Measurements from ENCODE around the gene SRP9. TPM values are rescaled to one million over a fixed set of nuclear protein-coding genes. Genes with fewer than 3 reads are reported as not detected.
"Not testable (repeated sequence)": the region's sequence is repeated elsewhere in the genome, so short reads cannot be mapped to it uniquely, and the experiment has no call there.

The SRP9 gene
- total and polyA plus RNA-seq, 2 experiments from 2014 or later: 640 to 728 TPM

DNA sequence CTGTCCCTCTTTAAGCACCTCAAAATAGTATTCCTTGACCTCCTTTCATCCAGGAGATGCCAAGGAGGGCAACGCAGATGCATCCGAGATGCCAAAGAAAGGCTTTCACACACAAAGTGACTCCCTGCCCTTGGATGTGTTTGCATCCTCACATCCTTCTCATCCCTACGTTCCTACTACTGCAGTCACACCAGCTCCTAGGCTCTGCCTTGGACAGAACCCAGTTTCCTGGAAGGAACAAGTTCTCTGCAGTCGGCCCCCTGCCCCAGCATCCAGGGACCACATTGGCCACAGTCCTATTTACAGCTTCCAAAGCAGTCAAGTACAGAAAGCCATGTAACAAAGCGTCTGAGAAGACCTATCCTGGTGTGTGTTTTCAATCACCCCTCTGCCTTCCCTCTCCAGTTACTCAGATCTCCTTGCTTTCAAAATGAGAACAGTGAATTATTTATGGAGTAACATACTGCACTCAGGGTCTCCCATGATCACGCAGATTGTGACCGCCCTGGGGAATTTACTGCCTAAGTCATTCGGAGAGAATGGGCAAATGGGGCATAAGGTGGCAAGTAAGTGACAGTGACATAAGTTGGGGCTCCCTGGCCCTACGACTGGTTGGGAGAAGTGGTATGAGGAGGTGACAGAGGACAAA, 21.8 kb upstream of the SRP9 start (continued):
- TF ChIP-seq, protein P1, sequence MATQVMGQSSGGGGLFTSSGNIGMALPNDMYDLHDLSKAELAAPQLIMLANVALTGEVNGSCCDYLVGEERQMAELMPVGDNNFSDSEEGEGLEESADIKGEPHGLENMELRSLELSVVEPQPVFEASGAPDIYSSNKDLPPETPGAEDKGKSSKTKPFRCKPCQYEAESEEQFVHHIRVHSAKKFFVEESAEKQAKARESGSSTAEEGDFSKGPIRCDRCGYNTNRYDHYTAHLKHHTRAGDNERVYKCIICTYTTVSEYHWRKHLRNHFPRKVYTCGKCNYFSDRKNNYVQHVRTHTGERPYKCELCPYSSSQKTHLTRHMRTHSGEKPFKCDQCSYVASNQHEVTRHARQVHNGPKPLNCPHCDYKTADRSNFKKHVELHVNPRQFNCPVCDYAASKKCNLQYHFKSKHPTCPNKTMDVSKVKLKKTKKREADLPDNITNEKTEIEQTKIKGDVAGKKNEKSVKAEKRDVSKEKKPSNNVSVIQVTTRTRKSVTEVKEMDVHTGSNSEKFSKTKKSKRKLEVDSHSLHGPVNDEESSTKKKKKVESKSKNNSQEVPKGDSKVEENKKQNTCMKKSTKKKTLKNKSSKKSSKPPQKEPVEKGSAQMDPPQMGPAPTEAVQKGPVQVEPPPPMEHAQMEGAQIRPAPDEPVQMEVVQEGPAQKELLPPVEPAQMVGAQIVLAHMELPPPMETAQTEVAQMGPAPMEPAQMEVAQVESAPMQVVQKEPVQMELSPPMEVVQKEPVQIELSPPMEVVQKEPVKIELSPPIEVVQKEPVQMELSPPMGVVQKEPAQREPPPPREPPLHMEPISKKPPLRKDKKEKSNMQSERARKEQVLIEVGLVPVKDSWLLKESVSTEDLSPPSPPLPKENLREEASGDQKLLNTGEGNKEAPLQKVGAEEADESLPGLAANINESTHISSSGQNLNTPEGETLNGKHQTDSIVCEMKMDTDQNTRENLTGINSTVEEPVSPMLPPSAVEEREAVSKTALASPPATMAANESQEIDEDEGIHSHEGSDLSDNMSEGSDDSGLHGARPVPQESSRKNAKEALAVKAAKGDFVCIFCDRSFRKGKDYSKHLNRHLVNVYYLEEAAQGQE (IDR thresholded peaks at IDR 0.05; ENCODE audit: unreplicated experiment): no peak

DNA sequence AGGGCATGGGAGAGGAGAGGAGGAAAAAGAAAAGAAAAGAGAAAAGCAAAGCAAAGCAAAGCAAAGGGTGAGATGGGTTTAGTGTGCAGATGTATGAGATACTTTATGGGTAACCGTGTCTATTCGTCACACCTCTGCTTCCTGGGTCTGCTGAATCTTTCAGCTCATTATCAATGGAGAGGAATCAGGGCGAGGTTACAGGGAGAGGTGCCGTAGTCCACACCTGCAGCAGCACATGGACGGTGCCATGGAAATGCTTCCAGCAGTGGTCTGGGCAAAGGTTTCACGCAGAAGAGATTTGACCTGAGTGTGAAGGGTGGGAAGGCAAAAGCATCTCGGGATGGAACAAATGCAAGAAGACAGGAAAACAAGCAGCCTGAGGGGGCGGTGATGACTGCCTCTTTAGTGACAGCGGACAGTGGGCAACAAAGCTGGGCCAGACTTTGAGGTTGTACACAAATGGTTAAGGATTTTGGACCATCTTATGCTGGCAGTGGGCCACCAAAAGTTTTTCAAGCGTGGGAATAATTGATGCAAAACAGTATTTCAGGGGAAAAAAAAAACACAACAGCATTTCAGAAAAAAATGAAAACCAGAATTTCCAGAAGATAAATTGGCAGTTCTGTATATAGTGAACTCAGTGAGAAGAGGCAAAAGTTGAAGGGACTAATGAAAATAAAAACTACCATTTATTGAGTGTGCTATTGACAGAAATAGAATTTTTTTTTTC, 19.5 kb upstream of the SRP9 start:
- Histone ChIP-seq H3K4me3 (no peak overlapping the region), H3K9me2 (ENCODE audit: insufficient read depth) (no peaks in the 10 kb centered on the region), H3K79me2 (replicated peaks; ENCODE audit: insufficient read depth) (no peaks in the 10 kb centered on the region), H2AFZ (no peak overlapping the region; the same call in 1 of the 2 replicates), H3F3A (replicated peaks; ENCODE audit: low read depth) (no peaks in the 10 kb centered on the region), H3K27ac (ENCODE audit: low read depth) (no peak overlapping the region), H4K20me1 (replicated peaks; ENCODE audit: insufficient read depth) (no peaks in the 10 kb centered on the region), H3K4me1 (ENCODE audit: insufficient read depth) (peaks cover 11% of the 10 kb centered on the region; the same call in 1 of the 2 replicates), H3K4me2 (no peak overlapping the region), H3K36me3 (ENCODE audit: insufficient read depth) (no peaks in the 10 kb centered on the region), H3K27me3 (ENCODE audit: insufficient read depth) (no peaks in the 10 kb centered on the region)
- H3K36me3 Mint-ChIP-seq (ENCODE audit: low read depth): no peaks in the 10 kb centered on the region
- H3K4me3 Mint-ChIP-seq: no peak overlapping the region
- H3K27ac Mint-ChIP-seq: no peak overlapping the region
- DNase-seq (ENCODE audit: low spot score) (no peak), ATAC-seq (no peak)
- H3K4me1 Mint-ChIP-seq: peaks cover 17% of the 10 kb centered on the region
- no peaks in the 10 kb centered on the region for H3K9me3 Mint-ChIP-seq
- TF ChIP-seq STAT1 (IDR thresholded peaks at IDR 0.05; ENCODE audit: unreplicated experiment): no peak
- no peak for TF ChIP-seq JUNB (IDR thresholded peaks at IDR 0.05; ENCODE audit: unreplicated experiment)
- TF ChIP-seq ZNF114 (CRISPR knock-in tag; IDR thresholded peaks at IDR 0.05): no peak
- TF ChIP-seq, protein P2, sequence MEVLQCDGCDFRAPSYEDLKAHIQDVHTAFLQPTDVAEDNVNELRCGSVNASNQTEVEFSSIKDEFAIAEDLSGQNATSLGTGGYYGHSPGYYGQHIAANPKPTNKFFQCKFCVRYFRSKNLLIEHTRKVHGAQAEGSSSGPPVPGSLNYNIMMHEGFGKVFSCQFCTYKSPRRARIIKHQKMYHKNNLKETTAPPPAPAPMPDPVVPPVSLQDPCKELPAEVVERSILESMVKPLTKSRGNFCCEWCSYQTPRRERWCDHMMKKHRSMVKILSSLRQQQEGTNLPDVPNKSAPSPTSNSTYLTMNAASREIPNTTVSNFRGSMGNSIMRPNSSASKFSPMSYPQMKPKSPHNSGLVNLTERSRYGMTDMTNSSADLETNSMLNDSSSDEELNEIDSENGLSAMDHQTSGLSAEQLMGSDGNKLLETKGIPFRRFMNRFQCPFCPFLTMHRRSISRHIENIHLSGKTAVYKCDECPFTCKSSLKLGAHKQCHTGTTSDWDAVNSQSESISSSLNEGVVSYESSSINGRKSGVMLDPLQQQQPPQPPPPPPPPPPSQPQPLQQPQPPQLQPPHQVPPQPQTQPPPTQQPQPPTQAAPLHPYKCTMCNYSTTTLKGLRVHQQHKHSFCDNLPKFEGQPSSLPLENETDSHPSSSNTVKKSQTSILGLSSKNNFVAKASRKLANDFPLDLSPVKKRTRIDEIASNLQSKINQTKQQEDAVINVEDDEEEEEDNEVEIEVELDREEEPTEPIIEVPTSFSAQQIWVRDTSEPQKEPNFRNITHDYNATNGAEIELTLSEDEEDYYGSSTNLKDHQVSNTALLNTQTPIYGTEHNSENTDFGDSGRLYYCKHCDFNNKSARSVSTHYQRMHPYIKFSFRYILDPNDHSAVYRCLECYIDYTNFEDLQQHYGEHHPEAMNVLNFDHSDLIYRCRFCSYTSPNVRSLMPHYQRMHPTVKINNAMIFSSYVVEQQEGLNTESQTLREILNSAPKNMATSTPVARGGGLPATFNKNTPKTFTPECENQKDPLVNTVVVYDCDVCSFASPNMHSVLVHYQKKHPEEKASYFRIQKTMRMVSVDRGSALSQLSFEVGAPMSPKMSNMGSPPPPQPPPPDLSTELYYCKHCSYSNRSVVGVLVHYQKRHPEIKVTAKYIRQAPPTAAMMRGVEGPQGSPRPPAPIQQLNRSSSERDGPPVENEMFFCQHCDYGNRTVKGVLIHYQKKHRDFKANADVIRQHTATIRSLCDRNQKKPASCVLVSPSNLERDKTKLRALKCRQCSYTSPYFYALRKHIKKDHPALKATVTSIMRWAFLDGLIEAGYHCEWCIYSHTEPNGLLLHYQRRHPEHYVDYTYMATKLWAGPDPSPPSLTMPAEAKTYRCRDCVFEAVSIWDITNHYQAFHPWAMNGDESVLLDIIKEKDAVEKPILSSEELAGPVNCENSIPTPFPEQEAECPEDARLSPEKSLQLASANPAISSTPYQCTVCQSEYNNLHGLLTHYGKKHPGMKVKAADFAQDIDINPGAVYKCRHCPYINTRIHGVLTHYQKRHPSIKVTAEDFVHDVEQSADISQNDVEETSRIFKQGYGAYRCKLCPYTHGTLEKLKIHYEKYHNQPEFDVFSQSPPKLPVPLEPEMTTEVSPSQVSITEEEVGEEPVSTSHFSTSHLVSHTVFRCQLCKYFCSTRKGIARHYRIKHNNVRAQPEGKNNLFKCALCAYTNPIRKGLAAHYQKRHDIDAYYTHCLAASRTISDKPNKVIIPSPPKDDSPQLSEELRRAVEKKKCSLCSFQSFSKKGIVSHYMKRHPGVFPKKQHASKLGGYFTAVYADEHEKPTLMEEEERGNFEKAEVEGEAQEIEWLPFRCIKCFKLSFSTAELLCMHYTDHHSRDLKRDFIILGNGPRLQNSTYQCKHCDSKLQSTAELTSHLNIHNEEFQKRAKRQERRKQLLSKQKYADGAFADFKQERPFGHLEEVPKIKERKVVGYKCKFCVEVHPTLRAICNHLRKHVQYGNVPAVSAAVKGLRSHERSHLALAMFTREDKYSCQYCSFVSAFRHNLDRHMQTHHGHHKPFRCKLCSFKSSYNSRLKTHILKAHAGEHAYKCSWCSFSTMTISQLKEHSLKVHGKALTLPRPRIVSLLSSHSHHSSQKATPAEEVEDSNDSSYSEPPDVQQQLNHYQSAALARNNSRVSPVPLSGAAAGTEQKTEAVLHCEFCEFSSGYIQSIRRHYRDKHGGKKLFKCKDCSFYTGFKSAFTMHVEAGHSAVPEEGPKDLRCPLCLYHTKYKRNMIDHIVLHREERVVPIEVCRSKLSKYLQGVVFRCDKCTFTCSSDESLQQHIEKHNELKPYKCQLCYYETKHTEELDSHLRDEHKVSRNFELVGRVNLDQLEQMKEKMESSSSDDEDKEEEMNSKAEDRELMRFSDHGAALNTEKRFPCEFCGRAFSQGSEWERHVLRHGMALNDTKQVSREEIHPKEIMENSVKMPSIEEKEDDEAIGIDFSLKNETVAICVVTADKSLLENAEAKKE (CRISPR knock-in tag; IDR thresholded peaks at IDR 0.05): no peak
- TF ChIP-seq, protein P3, sequence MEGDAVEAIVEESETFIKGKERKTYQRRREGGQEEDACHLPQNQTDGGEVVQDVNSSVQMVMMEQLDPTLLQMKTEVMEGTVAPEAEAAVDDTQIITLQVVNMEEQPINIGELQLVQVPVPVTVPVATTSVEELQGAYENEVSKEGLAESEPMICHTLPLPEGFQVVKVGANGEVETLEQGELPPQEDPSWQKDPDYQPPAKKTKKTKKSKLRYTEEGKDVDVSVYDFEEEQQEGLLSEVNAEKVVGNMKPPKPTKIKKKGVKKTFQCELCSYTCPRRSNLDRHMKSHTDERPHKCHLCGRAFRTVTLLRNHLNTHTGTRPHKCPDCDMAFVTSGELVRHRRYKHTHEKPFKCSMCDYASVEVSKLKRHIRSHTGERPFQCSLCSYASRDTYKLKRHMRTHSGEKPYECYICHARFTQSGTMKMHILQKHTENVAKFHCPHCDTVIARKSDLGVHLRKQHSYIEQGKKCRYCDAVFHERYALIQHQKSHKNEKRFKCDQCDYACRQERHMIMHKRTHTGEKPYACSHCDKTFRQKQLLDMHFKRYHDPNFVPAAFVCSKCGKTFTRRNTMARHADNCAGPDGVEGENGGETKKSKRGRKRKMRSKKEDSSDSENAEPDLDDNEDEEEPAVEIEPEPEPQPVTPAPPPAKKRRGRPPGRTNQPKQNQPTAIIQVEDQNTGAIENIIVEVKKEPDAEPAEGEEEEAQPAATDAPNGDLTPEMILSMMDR (conservative IDR thresholded peaks at IDR 0.05; ENCODE audit: low read depth in 2 of 2): no peak
- TF ChIP-seq NANOG (IDR thresholded peaks at IDR 0.05; ENCODE audit: borderline replicate concordance): no peak
- H3K27me3 Mint-ChIP-seq (ENCODE audit: insufficient read depth, low read depth, poor library complexity): peaks cover 3% of the 10 kb centered on the region

DNA sequence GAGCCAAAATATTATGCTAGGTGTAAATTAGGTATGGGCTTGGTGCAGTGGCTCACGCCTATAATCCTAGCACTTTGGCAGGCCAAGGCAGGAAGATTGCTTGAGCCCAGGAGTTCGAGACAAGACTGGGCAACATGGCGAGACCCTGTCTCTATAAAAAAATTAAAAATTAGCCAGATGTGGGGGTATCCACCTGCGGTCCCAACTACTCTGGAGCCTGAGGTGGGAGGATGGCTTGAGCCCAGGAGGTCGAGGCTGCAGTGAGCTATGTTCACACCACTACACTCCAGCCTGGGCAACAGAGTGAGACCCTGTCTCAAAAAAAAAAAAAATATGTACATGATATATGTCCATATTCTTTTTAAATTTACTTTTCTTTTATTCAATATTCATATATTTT, 17.7 kb upstream of the SRP9 start:
- H3K36me3 ChIP-seq (ENCODE audit: insufficient read depth); H3K27ac ChIP-seq (ENCODE audit: low read depth); H3K79me2 ChIP-seq (replicated peaks; ENCODE audit: insufficient read depth); H2AFZ ChIP-seq; H3K9me2 ChIP-seq (ENCODE audit: insufficient read depth); H4K20me1 ChIP-seq (replicated peaks; ENCODE audit: insufficient read depth); H3K27me3 ChIP-seq (ENCODE audit: insufficient read depth); H3K4me2 ChIP-seq; H3F3A ChIP-seq (replicated peaks; ENCODE audit: low read depth); H3K27ac Mint-ChIP-seq; ATAC-seq; DNase-seq (ENCODE audit: low spot score); H3K36me3 Mint-ChIP-seq (ENCODE audit: low read depth); H3K27me3 Mint-ChIP-seq (ENCODE audit: insufficient read depth, low read depth, poor library complexity); H3K9me3 Mint-ChIP-seq; H3K4me3 Mint-ChIP-seq; H3K4me3 ChIP-seq: not testable (repeated sequence)
- peaks cover 16% of the 10 kb centered on the region for H3K4me1 ChIP-seq (ENCODE audit: insufficient read depth)
- H3K4me1 Mint-ChIP-seq: peaks cover 25% of the 10 kb centered on the region

All from GM23338 (cell line).